IMR-90 (cell line): ENCODE results near the gene KAT6B. TPM values are rescaled to one million over a fixed set of nuclear protein-coding genes. Genes with fewer than 3 reads are reported as not detected.
A peak's percentile ranks its signal among the peaks of the same experiment; 100 is the strongest.

Experiments
- ATAC-seq: fragments of 200-7000 bp; cut with Tn5 transposase; 2 replicates; pipeline ENCODE4 v1.9.1; 2020; ENCODE audit warnings: low read depth, mild to moderate bottlenecking, moderate library complexity
- BruUV-seq: library from RNA; stranded (reverse); fragments of 400-500 nt; replicated peaks from 2 replicates; lab custom pipeline; 2021; lab: Mats Ljungman, UMichigan
- CTCF ChIA-PET: fragments of 300-600 bp; formaldehyde crosslinking; extraction: SDS; loops from one replicate; lab custom pipeline; 2021; ENCODE audit warnings: antibody characterized with exemption; lab: Yijun Ruan, JAX
- POLR2A ChIA-PET: fragments of 300-600 bp; sonication (Branson Sonifier 250); formaldehyde crosslinking; loops from one replicate; lab custom pipeline; 2022; ENCODE audit warnings: antibody characterized with exemption; ENCODE audit not compliant: unreplicated experiment; lab: Charles Lee
- DNase-seq: peaks from one replicate; pipeline ENCODE4 v3.0.0; 2013
- H2AFZ ChIP-seq: replicated peaks from 2 replicates; pipeline ENCODE3; 2013; ENCODE audit warnings: low read length, mild to moderate bottlenecking; ENCODE audit not compliant: poor library complexity
- H2AK5ac ChIP-seq: 2 replicates; pipeline ENCODE4 v1.6.1; 2013; ENCODE audit warnings: low read depth, low read length, inconsistent platforms
- H2AK9ac ChIP-seq: replicated peaks from 2 replicates; pipeline ENCODE3; 2013; ENCODE audit warnings: mild to moderate bottlenecking, low read depth, low read length, moderate library complexity; ENCODE audit not compliant: poor library complexity
- H2BK120ac ChIP-seq: 2 replicates; pipeline ENCODE4 v1.6.1; 2013; ENCODE audit warnings: low read depth, low read length, inconsistent platforms
- H2BK15ac ChIP-seq: 3 replicates; pipeline ENCODE4 v1.6.1; 2013; ENCODE audit warnings: low read depth, low read length, inconsistent platforms
- H2BK20ac ChIP-seq: 2 replicates; pipeline ENCODE4 v1.6.1; 2013; ENCODE audit warnings: low read depth, mild to moderate bottlenecking, inconsistent platforms, low read length, moderate library complexity
- H2BK5ac ChIP-seq: 2 replicates; pipeline ENCODE4 v1.6.1; 2013; ENCODE audit warnings: mild to moderate bottlenecking, low read depth, low read length, inconsistent platforms; ENCODE audit not compliant: poor library complexity, severe bottlenecking
- H3K14ac ChIP-seq: replicated peaks from 2 replicates; pipeline ENCODE4 v1.6.1; 2013; ENCODE audit warnings: low read depth, low read length, inconsistent platforms
- H3K18ac ChIP-seq: 2 replicates; pipeline ENCODE4 v1.6.1; 2013; ENCODE audit warnings: low read depth, low read length, control low read depth
- H3K23ac ChIP-seq: 2 replicates; pipeline ENCODE4 v1.6.1; 2013; ENCODE audit warnings: low read depth, low read length, inconsistent platforms
- H3K27ac ChIP-seq: 2 replicates; pipeline ENCODE4 v1.5.1; 2013; ENCODE audit warnings: mild to moderate bottlenecking, control low read depth, low read length; ENCODE audit not compliant: insufficient read depth
- H3K27me3 ChIP-seq: 2 replicates; pipeline ENCODE4 v1.6.1; 2013; ENCODE audit warnings: low read length; ENCODE audit not compliant: control insufficient read depth, insufficient read depth
- H3K36me3 ChIP-seq: 2 replicates; pipeline ENCODE4 v1.6.1; 2013; ENCODE audit warnings: low read length, mixed read lengths; ENCODE audit not compliant: control insufficient read depth, insufficient read depth
- H3K4ac ChIP-seq: 2 replicates; pipeline ENCODE4 v1.6.1; 2013; ENCODE audit warnings: low read depth, low read length, inconsistent platforms
- H3K4me1 ChIP-seq: 2 replicates; pipeline ENCODE4 v1.6.1; 2013; ENCODE audit warnings: low read length, mixed read lengths; ENCODE audit not compliant: control insufficient read depth, insufficient read depth
- H3K4me2 ChIP-seq: 2 replicates; pipeline ENCODE4 v1.6.1; 2013; ENCODE audit warnings: low read depth, mild to moderate bottlenecking, control low read depth, low read length, moderate library complexity
- H3K4me3 ChIP-seq: 2 replicates; pipeline ENCODE4 v1.5.1; 2013; ENCODE audit warnings: low read depth, mild to moderate bottlenecking, control low read depth, low read length, moderate library complexity; ENCODE audit not compliant: insufficient read depth
- H3K56ac ChIP-seq: 2 replicates; pipeline ENCODE4 v1.6.1; 2013; ENCODE audit warnings: low read length, inconsistent platforms; ENCODE audit not compliant: insufficient read depth; ENCODE audit errors: extremely low read depth
- H3K79me1 ChIP-seq, 2 experiments: 2 replicates each; pipeline ENCODE4 v1.6.1; 2013; ENCODE audit warnings: low read length in 2 of 2, inconsistent platforms in 1 of 2, low read depth in 1 of 2
- H3K9ac ChIP-seq: 2 replicates; pipeline ENCODE4 v1.6.1; 2013; ENCODE audit warnings: low read depth, low read length, control low read depth
- H3K9me1 ChIP-seq: 2 replicates; pipeline ENCODE4 v1.6.1; 2013; ENCODE audit warnings: low read length, inconsistent platforms; ENCODE audit not compliant: insufficient read depth
- H3K9me3 ChIP-seq: 2 replicates; pipeline ENCODE4 v1.6.1; 2013; ENCODE audit warnings: low read length; ENCODE audit not compliant: control insufficient read depth, insufficient read depth
- H4K20me1 ChIP-seq: 2 replicates; pipeline ENCODE4 v1.6.1; 2013; ENCODE audit warnings: low read length, inconsistent platforms; ENCODE audit not compliant: insufficient read depth
- H4K5ac ChIP-seq: 2 replicates; pipeline ENCODE4 v1.6.1; 2013; ENCODE audit warnings: mild to moderate bottlenecking, low read depth, low read length, control low read depth
- H4K8ac ChIP-seq, 2 experiments: 2 replicates each; pipeline ENCODE4 v1.6.1; 2013; ENCODE audit warnings: low read depth in 2 of 2, low read length in 2 of 2, control low read depth in 1 of 2, inconsistent platforms in 1 of 2
- H4K91ac ChIP-seq: 2 replicates; pipeline ENCODE4 v1.6.1; 2013; ENCODE audit warnings: low read depth, low read length, inconsistent platforms; ENCODE audit not compliant: insufficient read depth
- MAZ ChIP-seq: IDR thresholded peaks from 2 replicates; pipeline ENCODE4 v1.6.1; 2012; ENCODE audit warnings: low read depth, mild to moderate bottlenecking, low read length, improper control_type of control experiment, moderate library complexity, borderline replicate concordance
- POLR2A ChIP-seq: IDR thresholded peaks from 2 replicates; pipeline ENCODE4 v1.6.1; 2012; ENCODE audit warnings: mild to moderate bottlenecking, low read depth, low read length
- RAD21 ChIP-seq: IDR thresholded peaks from 2 replicates; pipeline ENCODE4 v1.6.1; 2012; ENCODE audit warnings: low read length, improper control_type of control experiment
- RFX5 ChIP-seq: IDR thresholded peaks from 2 replicates; pipeline ENCODE4 v1.8.0; 2012; ENCODE audit warnings: low read depth, mild to moderate bottlenecking, low read length, moderate library complexity
- USF2 ChIP-seq: fragments of 150-350 bp; IDR thresholded peaks from 2 replicates; pipeline ENCODE4 v1.6.1; 2017; ENCODE audit warnings: mild to moderate bottlenecking, antibody characterized with exemption, low read length, low read depth
- WGBS, 2 experiments: methylation state at CpG; one replicate each; pipeline versions ENCODE4 v1.1.5 to v1.1.7; 2013; ENCODE audit warnings: missing lambda C conversion rate in 2 of 2; ENCODE audit not compliant: insufficient read length in 1 of 2; ENCODE audit errors: extremely low coverage in 2 of 2; 5-methylcytosine and 5-hydroxymethylcytosine counted together
- dilution Hi-C: fragments of 300-500 bp; cut with HindIII; formaldehyde crosslinking; loops from one replicate; pipeline ENCODE4 v1.14.3; 2018; ENCODE audit warnings: low sequenced_read_pairs; ENCODE audit not compliant: unreplicated experiment
- in situ Hi-C: fragments of 300-500 bp; cut with MboI; formaldehyde crosslinking; loops from 3 replicates; pipeline ENCODE4 v1.14.3; 2019; ENCODE audit warnings: low sequenced_read_pairs, inconsistent platforms, mixed read lengths
- intact Hi-C: fragments of 100-400 bp; cut with micrococcal nuclease; formaldehyde crosslinking; loops from 2 replicates; pipeline ENCODE4 v1.10.0; 2022
- polyA plus RNA-seq, 3 experiments: library from polyadenylated mRNA; depleted of rRNA; stranded (reverse); fragments of >200 nt; gene quantifications; 2 replicates each; pipeline ENCODE4 v1.2.3, GENCODE V29; 2012; ENCODE audit warnings: low replicate concordance in 1 of 3
- total RNA-seq: library from RNA; depleted of rRNA; stranded (reverse); fragments of >200 nt; gene quantifications from 2 replicates; pipeline ENCODE4 v1.2.3, GENCODE V29; 2012

KAT6B gene
- total and polyA plus RNA-seq, 2 of the 4 experiments (the other 2 are of a cell fraction), result 8.8 to 28.1 TPM

- 0 out of 4 replicates have a peak overlapping the region, but pooled peaks of 1 of the 2 experiments have one; percentile 33 for H4K8ac ChIP-seq
- in situ Hi-C loops, result no loop called here
- peak overlapping the region; percentile 0; the same call in 1 of the 2 replicates for H4K91ac ChIP-seq
- no peak overlapping the region for H4K5ac ChIP-seq
- H3K27me3 ChIP-seq, result no peaks in the 10 kb centered on the region
- H3K4me2 ChIP-seq, result no peak overlapping the region
- no peak overlapping the region for H3K27ac ChIP-seq
- no peak overlapping the region for H3K4me3 ChIP-seq
- no peak overlapping the region for H2AK5ac ChIP-seq
- no peak overlapping the region for H3K14ac ChIP-seq
- peaks cover 44 to 76% of the 10 kb centered on the region in 2 experiments for H3K79me1 ChIP-seq
- no peak overlapping the region for H3K23ac ChIP-seq
- no CpG with 5 or more reads among the region's 4 CpGs for WGBS, 2 experiments
- no peak overlapping the region for H2AK9ac ChIP-seq
- H4K20me1 ChIP-seq, result peaks cover 4% of the 10 kb centered on the region; the same call in 1 of the 2 replicates
- no peak overlapping the region for H3K4ac ChIP-seq
- no peak overlapping the region for H2BK120ac ChIP-seq
- no peak overlapping the region for H2BK15ac ChIP-seq
- H3K9ac ChIP-seq, result no peak overlapping the region
- BruUV-seq, result no TSS peak
- no peak overlapping the region for H2BK5ac ChIP-seq
- H2AFZ ChIP-seq, result no peak overlapping the region
- peaks cover 14% of the 10 kb centered on the region for H3K4me1 ChIP-seq
- ATAC-seq (no peak), DNase-seq (no peak)
- H3K9me1 ChIP-seq, result peaks cover 21% of the 10 kb centered on the region
- H3K9me3 ChIP-seq, result no peaks in the 10 kb centered on the region
- dilution Hi-C loops, result no loop called here
- intact Hi-C loops, result no loop called here
- H3K56ac ChIP-seq, result no peak overlapping the region
- H2BK20ac ChIP-seq, result no peak overlapping the region
- H3K18ac ChIP-seq, result no peak overlapping the region
- CTCF ChIA-PET, result interaction anchor here (0.7 kb wide), 1 partner anchor 17 kb away, joined by 3 read pairs; no protein-coding TSS in a partner anchor
- TF ChIP-seq POLR2A (no peak), MAZ (no peak), USF2 (no peak), RFX5 (no peak), RAD21 (no peak)
- no peaks in the 10 kb centered on the region; the same call in 1 of the 2 replicates for H3K36me3 ChIP-seq
- POLR2A ChIA-PET, result no interaction called here
These were observed 66.4 kb downstream of the KAT6B start for GRCh38 chr10:74892839-74893238.
